Lung microvascular endothelial cell (primary cell): ENCODE data around the gene MFGE8. TPM values are rescaled to one million over a fixed set of nuclear protein-coding genes. Genes with fewer than 3 reads are reported as not detected.

Experiments
- DNase-seq, 2 donors: peaks; one replicate each; pipeline versions ENCODE4 v3.0.0 to v3.0.0-alpha.2; 2010; ENCODE audit warnings: low read depth in 2 of 2
- total RNA-seq: library from RNA; depleted of rRNA; stranded (reverse); fragments of >200 nt; gene quantifications from 2 replicates; pipeline ENCODE4 v1.2.1, GENCODE V29; 2014

MFGE8 gene
- total RNA-seq, 1 donor from 2014 or later, result 40.1 TPM

DNA sequence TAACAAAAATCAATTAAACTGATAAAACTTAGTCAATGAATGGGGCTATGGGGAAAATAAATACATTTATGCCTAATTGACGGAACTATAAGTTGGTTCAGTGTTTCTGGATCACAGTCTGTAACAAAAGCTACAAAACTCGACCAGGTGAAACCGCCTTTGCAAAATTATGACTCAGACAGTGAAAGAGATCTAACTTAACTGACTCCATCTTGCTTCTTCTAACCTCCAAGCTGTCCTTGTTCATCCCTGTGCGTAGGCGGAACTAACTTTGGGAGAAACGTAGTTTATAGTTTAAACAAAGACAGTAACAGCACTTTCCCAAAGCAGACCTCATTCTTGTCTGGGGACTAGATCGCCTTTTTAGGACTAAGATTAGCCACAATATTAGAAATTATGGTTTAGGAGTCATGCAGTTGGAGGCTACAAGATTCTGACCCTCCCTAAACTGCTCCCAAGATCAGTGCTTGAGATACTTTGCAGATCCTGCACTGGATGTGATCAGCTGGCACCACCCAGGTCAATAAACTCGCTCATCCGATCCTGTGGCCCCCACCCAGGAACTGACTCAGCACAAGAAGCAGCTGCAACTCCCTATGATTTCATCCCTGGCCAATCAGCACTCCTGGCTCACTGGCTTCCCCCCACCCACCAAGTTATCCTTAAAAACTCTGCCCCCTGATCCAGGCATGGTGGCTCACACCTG, 7.2 kb upstream of the MFGE8 start:
- peak in 1 of 2 donors; percentile 34 for DNase-seq

DNA sequence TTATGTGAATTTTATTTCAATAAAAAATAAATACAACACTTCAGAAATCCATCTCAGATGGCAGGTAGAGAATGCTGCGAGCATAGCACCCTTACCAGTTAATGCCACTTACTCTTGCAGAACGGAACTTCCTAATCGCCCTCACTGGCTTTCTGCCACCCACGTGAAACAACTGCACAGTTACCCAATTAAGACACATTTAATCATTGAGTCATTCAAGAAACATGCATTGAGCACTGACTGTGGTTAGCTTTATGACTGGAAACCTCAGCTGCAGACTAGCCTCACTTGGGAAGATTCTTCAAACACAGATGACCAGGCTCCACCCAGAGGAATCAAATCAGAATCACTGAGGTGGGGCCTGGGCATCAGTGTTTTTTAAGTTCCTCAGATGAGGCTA, 5.6 kb upstream of the MFGE8 start:
- peak in 1 of 2 donors; percentile 72 for DNase-seq

DNA sequence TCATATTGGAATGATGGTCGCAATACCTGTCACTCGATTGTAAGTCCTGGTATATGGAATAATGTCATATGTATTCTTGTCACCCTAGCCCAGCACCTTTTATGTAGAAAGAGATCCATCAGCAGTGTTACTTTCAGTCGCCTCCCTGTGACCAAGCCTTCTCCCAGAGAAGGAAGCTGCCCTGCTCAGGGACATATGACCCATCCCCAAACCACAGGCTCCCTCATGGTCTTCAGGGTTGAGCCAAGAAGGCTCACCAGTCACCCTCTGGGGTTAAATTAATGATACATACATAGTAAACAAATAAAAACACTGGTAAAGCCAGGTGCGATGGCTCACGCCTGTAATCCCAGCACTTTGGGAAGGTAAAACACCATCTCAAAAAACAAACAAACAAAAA, 4.6 kb upstream of the MFGE8 start:
- no peak for DNase-seq

DNA sequence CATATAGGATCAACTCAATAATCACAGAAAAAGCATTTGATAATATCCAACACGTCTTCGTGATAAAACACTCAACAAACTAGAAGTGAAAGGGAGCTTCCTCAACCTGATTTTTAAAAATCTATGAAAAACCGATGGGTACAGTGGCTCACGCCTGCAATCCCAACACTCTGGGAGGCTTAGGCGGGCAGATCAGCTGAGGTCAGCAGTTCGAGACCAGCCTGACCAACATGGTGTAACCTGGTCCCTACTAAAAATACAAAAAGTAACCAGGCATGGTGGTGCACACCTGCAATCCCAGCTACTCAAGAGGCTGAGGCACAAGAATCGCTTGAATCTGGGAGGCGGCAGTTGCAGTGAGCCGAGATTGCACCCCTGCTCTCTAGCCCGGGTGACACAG, 2.2 kb upstream of the MFGE8 start:
- DNase-seq, result no peak

DNA sequence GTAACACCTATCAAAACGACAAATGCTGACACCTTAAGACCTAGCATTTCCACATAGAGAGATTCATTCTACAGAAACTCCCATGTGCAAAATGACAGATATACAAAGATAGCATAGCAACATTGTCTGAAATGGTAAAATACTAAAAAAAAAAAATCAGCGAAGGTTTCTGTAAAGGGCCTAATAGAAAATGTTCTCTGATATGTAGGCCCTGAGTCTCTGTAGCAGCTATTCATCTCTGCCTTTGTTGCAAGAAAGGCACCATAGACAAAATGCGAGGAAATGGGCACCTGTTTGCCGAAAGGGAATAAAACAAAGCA, 631 bp upstream of the MFGE8 start:
- no peak for DNase-seq

DNA sequence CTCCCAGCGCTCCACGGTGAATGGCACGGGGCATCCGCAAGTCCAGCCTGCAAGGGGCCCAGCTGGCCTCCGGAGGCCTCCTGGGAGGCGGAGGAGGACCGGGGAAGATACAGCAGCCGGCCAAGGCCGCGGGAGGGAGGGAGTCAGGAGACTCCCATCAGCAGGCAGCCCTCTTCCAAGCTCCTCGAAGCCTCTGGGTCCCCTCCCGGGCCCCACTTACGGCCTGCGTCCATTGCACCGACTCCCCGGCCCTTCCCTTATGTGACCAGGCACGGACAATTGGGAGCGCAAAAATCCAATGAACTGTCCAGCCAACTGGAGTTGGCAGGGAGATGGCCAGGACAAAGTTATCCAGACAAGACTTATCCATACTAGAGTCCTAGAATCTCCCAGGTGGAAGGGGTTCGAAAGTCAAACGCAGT, 668 bp downstream of the MFGE8 start:
- DNase-seq, result peak; percentile 27 to 28

DNA sequence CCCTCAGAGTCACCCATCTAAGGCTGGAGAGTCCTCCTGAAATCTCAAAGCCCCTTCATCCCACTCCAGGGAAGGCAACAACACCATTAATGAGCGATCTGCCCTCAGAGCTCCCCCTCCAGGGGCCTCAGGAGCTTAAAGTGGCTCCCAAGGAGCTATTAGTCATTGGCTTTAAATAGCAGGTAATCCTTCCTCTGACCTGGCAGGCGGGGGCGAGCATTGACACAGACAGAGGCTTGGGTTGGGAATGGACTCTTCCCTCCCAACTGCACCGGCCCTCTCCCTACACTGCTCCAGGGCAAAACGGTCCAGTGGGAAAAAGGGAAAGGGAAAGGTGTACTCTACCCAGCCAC, 1.4 kb downstream of the MFGE8 start:
- DNase-seq, result no peak

DNA sequence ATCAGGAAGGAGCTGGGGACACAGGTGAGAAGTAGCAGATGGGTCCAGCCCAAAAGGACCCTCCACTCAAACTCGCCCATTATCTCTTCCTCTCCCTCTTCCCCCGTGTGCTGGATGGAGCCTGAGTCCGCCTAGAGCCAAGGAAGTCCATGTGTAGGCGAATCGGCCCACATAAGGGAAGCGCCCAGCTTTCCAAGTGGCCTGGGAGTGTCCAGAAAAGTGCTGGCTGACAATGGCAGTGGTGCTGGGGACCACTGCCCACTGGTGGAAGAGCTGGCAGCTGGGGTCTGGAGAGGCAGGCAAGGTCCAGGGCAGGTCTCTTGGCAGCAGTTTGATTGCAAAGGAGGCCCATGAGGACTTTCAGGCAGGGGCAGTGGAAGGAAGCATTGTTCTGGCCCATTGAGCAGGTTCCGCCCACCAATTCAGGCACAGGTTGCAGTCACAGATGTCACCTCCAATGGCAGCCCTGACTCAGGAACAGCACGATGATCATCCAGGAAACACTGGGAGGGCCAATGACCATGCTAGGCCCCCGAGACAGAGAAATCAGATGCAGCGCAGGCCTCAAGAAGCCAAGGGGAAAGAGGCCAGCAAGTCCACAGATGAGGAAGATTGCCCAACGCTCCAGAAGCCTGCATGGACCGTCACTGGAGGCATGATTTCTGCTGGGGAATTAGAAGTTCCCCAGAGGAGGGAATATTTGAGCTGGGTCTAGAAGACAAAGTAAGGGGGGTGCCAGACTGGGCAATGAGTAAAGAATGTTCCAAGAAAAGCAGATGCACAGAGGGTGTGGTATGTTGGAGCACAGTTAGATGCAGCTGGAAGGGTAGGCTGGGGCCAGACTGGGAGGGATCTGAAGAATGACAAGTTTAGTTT, 3.0 kb downstream of the MFGE8 start:
- no peak for DNase-seq

DNA sequence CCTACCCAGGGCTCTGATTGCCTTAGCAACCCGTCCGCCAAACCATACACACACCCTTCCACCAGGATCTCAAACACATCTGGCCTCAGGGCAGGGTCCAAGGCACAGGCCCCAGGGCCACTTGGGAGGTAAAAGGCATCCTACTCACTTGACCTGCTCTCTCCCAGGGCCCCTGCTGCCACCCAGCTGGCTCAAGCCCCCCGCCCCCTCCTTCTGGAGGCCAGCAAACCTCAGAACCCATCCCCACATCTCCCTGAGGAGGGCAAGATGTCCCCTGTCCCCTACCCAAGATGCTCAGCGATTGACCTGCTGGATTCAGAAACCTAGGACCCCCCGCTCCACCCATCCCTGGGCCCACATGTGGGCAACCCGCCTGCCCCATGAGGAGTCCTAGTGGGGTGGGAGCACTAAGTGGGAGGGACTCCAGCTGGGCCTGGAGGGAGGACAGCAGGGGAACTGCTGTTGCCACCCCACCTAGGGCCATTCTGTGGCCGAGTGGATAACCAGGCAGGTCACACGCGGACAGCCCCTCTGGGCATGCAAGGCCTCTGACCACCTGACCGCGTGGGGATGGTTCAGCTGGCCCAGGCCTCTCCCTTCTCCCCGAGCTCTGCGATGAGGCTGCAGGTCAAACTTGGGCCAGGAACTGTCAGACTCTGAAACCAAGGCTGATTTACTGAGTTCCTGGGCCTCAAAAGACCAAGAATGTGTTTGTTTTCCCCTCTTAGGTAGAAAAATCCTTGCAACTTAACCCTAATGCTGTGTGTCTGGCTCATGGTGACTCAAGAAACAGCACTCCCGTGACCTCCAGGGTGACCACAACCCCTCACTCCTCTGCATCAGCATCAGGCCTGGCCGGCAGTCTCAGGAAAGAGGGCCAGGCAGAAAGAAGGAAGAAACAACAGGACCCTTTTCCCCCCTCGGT, 4.2 kb downstream of the MFGE8 start:
- DNase-seq, result no peak

DNA sequence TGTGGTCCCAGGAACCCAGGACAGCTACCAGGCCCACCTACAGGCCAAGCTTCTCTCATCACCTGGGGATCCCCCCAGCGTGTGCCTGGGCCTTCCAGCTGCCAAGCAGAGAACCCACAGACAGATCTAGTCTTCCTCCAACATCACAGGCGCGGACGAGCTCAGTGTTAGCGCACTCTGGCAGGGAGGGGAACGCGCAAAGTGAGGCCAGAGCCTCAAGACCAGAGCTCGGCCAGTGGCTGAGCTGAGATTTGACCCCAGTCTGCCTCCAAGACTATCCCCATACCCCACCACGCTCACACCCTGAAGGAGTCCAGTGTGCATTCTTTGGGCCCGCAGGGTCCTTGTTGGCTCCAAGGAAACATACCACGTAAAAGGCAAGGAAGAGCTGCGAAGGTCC, 5.1 kb downstream of the MFGE8 start:
- DNase-seq, result no peak

DNA sequence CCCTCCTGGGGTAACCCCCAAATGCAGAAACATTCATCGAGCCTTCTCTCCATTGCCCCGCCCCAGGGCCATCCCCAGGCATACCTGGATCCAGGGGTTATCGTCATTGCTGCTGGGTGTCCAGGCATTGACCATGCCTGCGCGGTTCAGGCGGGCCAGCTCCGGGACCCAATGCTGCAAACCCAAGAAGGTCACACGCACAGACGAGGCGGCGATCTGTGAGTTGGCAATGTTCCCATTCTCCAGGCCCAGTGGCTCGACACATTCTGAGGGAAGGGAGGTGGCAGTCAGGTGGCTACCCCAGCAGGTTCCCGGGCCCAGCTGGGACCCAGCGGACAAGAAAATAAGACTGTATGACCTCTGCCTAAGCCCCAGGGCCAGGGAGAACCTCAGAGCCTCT, 6.1 kb downstream of the MFGE8 start:
- DNase-seq, result no peak

DNA sequence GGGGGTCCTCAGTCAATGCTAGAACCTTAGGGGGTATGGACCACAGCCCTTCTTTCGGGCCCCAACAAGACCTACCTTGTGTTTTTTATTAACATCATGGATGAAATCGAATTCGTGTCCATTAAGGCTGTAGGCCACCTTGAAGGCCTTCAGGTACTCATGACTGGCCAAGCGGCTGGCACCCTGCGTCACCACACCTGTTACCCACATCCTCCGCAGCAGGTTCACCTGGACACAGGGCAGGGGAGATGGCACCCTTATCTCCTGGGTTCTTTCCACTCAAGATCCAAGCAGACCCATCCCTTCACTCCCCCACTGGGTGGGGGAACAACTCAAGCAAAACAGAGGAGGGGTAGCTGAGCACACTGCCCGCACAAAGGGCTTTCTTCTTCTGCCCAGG, 6.6 kb downstream of the MFGE8 start:
- no peak for DNase-seq

DNA sequence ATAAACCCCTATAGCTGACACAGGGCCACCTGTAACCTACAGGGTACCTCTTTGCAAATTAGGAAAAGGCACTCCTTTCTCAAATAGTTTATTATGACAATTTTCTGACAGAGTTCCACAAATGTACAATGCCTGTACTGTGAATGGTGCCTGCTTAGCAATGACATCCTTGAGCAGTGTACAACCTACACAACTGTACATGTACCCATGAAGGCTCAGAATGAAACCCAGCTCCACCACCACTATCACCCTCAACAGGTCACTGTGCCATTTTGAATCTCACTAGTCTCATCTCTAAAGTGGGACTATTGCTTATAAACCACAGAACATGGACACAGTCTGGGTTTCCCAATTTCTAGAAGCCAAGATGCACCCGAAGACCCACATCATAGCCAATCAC, 7.0 kb downstream of the MFGE8 start:
- DNase-seq, result no peak

DNA sequence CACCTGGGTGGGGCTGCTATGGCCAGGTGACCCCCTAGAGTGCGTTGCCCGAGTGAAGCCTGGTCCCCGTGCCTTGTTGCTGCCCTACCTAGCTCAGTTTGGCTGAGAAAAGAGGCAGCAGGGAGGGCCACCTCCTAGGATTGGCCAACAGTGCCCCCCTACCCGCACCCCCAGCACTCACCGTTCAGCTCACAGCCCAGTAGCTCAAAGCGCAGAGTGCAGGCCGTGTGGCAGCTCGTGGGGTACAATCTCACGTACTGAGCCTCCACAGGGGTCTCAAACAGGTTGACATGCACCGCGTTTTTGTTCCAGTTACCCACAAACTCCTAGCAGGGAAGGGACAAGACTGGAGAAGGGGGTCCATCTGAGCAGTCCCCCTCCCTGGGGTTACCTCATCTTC, 7.6 kb downstream of the MFGE8 start:
- DNase-seq, result no peak

DNA sequence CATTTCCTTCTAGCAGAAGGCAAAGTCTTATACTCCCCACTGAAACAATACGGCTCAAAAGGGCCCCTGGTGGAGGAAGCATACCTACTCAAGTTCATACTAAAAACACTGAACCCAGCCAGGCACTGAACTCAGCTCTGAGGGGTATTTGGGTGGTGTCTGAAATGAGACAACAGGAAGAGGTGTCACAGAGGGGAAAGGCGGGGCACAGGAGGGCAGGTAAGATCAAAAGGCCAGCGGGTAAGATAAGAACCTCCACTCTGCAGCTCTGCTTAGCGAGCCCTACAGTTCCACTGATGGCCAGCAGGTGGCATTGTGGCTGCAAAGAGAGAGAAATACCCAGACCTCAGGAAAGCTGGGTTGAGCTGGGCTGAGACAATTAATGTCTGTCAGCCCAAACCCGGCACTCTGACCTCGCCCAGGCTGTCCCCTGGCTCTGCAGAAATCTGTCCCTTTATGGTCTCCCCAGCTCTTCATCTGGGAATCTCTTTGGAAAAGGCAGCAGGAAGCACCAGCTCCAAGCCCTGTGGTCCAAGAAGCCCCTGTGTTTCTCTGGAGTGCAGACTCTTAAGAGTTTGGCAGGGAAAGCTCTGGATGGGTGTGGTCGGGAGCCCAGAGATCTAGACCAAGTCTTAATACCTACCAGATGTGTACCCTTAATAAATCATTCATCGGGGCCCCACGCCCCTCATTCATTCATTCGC, 8.4 kb downstream of the MFGE8 start:
- DNase-seq, result peak; percentile 74 to 79

DNA sequence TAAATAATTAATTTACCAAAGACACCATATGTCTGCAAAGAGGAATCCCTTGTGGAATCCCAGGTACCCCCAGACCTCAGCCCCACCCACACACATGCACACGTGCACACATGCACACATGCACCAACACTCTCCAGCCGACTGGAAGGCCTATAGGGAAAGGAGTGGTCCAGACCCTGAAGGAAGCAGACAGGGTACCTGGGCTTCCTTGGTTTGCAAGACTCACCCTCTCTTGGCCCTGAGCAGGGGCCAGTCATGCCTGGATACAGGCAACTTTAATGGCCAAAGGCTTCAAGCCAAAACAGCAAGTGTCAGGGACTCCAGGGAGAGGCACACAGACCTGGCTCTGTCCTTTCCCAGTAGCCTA, 8.9 kb downstream of the MFGE8 start:
- no peak for DNase-seq

DNA sequence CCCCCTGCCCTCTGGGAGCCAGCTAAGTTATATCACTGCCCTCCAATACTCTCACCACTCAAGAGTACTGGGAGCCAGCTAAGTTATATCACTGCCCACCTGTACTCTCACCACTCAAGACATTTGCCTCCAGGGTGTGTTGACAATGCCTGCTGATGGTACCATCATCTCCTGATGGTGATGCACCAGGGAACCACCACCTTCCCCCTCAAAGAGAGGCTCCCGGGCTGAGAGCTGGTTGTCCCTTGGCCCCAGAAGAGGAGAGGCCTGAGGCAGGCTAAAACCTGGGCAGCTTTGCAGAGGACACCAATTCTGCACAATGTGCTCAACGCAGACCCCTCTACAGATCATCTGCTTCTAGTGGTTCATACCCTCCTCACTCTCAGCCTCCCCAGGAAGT, 10.3 kb downstream of the MFGE8 start:
- no peak for DNase-seq

DNA sequence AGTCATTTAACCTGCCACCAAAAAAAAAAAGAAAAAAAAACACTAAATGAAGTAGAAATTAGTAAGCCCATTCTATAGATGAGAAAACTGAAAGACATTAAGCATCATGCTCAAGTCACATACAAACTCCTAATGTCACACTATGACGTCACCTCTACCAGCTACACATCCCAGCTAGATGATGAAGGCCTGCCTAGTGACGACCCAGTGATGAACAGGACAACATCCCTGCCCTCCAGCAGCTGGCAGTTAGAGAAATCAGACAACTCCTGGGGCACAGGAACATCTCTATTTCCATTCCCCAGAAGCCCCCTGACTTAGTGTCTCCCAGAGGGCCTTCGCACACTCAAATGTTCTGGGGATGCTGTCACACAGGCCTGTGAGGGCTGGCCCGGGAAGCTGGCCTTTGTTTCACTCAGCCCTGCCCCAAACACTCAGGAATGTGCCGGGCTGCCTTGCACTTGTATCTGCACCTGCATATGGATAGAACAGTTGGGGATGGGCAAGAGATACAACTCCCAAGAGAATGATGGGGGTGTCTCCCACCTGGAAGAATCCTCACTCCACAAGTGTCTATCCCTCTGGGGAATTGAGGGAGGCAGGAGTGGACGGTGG, 10.9 kb downstream of the MFGE8 start:
- DNase-seq, result no peak

DNA sequence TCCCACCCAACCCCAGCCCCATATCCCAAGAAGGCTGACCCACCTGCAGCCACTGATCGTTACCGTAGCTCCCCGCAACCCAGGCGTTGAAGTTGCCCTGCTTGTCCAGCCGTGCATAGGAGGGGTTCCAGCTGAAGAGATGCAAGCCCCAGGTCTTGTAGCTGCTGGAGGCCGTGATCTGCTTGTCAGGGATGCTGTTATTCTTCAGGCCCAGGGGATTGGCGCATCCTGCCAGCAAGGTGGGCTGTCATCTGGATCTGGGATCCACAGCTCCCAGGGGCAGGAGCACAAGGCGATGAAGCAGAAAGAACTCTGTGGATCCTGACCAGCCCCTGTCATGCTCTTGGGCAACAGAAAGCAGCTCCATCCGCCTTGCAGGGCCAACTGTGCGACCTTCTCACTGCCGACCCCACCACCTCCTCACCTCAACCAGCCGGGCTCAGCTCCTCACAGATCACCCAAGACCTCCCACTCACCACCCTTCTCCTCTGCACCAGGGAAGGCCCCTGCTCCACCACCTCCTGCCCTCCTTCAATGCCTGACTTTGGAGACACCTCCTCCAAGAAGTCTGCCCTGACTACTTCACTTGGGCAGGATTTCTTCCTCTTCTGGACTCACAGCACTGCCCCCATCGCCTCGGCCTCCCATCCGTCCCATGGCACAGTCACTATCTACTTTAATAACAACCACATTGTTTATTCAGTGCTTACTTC, 11.5 kb downstream of the MFGE8 start:
- no peak for DNase-seq

DNA sequence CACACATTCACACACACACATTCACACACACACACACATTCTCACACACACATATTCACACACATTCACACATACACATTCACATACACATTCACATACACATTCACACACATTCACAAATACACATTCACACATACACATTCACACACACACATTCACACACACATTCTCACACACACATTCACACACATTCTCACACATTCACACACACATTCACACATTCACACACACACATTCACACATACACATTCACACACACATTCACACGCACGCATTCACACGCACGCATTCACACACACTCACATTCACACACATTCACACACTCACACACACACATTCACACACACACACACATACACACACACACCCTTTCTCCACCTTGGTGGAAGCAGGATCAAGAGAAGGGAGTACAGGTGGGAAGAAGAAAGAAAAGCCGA, 12.2 kb downstream of the MFGE8 start:
- DNase-seq, result no peak
